HepG2 (cell line): ENCODE results near the gene SFXN5. TPM values are rescaled to one million over a fixed set of nuclear protein-coding genes. Genes with fewer than 3 reads are reported as not detected.

ENCODE experiments used
- EED ChIP-seq: sonication (generic); formaldehyde crosslinking; IDR thresholded peaks from 2 replicates; pipeline ENCODE4 v1.5.0; 2020; ENCODE audit warnings: mild to moderate bottlenecking, missing genetic modification reagents
- ETV5 ChIP-seq: IDR thresholded peaks from 2 replicates; pipeline ENCODE4 v1.6.1; 2018; ENCODE audit warnings: missing biosample characterization, missing genetic modification reagents, inconsistent platforms, borderline replicate concordance
- FOSL2 ChIP-seq: sonication (generic); formaldehyde crosslinking; IDR thresholded peaks from 2 replicates; pipeline ENCODE4 v1.4.0; 2020; ENCODE audit warnings: missing genetic modification reagents
- HDAC1 ChIP-seq: sonication (generic); formaldehyde crosslinking; IDR thresholded peaks from 2 replicates; pipeline ENCODE4 v1.5.1; 2020; ENCODE audit warnings: mild to moderate bottlenecking, missing genetic modification reagents
- IRF2 ChIP-seq: IDR thresholded peaks from 2 replicates; pipeline ENCODE4 v1.6.1; 2018; ENCODE audit warnings: missing genetic modification reagents, missing compliant biosample characterization
- KDM2A ChIP-seq: sonication (generic); formaldehyde crosslinking; IDR thresholded peaks from 2 replicates; pipeline ENCODE4 v1.4.0; 2020; ENCODE audit warnings: low read depth, missing genetic modification reagents, borderline replicate concordance
- NFE2L2 ChIP-seq: fragments of 150-350 bp; IDR thresholded peaks from 2 replicates; pipeline ENCODE4 v1.6.1; 2014; ENCODE audit warnings: low read length
- NFIC ChIP-seq: IDR thresholded peaks from 2 replicates; pipeline ENCODE4 v1.6.1; 2012; ENCODE audit warnings: mild to moderate bottlenecking, low read length, inconsistent platforms
- PHF21A ChIP-seq: sonication (generic); formaldehyde crosslinking; IDR thresholded peaks from 2 replicates; pipeline ENCODE4 v1.5.0; 2020; ENCODE audit warnings: mild to moderate bottlenecking, missing genetic modification reagents
- REL ChIP-seq: sonication (generic); formaldehyde crosslinking; conservative IDR thresholded peaks from 2 replicates; pipeline ENCODE4 v1.8.0; 2022; ENCODE audit warnings: mild to moderate bottlenecking, missing genetic modification reagents, moderate library complexity
- SPEN ChIP-seq: sonication (generic); formaldehyde crosslinking; IDR thresholded peaks from 2 replicates; pipeline ENCODE4 v1.5.1; 2020; ENCODE audit warnings: low read depth, mild to moderate bottlenecking, missing genetic modification reagents
- THAP11 ChIP-seq: IDR thresholded peaks from 2 replicates; pipeline ENCODE4 v1.6.1; 2016; ENCODE audit warnings: missing biosample characterization, missing genetic modification reagents
- U2AF1 ChIP-seq: fragments of 200-400 bp; formaldehyde crosslinking; optimal IDR thresholded peaks from 2 replicates; pipeline ENCODE3; 2017; ENCODE audit warnings: mild to moderate bottlenecking, low read depth, low read length
- XRCC5 ChIP-seq: fragments of 200-400 bp; formaldehyde crosslinking; optimal IDR thresholded peaks from 2 replicates; pipeline ENCODE3; 2017; ENCODE audit warnings: mild to moderate bottlenecking, low read length
- YY1 ChIP-seq: IDR thresholded peaks from 2 replicates; pipeline ENCODE4 v1.6.1; 2011; ENCODE audit warnings: low read length, low read depth, moderate library complexity, mild to moderate bottlenecking; ENCODE audit not compliant: insufficient read depth, insufficient replicate concordance
- ZNF138 ChIP-seq: sonication (generic); formaldehyde crosslinking; IDR thresholded peaks from 2 replicates; pipeline ENCODE4 v1.5.0; 2020; ENCODE audit warnings: mild to moderate bottlenecking, low read depth, missing genetic modification reagents
- ZNF251 ChIP-seq: sonication (generic); formaldehyde crosslinking; IDR thresholded peaks from 2 replicates; pipeline ENCODE4 v1.9.0; 2021; ENCODE audit warnings: mild to moderate bottlenecking, missing genetic modification reagents
- ZNF354B ChIP-seq: sonication (generic); formaldehyde crosslinking; IDR thresholded peaks from 2 replicates; pipeline ENCODE4 v1.8.0; 2022; ENCODE audit warnings: mild to moderate bottlenecking, missing genetic modification reagents
- ZNF569 ChIP-seq: sonication (generic); formaldehyde crosslinking; IDR thresholded peaks from 2 replicates; pipeline ENCODE4 v1.5.0; 2020; ENCODE audit warnings: mild to moderate bottlenecking, missing genetic modification reagents, moderate library complexity, borderline replicate concordance
- ZNF572 ChIP-seq: sonication (generic); formaldehyde crosslinking; IDR thresholded peaks from 2 replicates; pipeline ENCODE4 v1.5.1; 2020; ENCODE audit warnings: mild to moderate bottlenecking, missing genetic modification reagents
- ZNF644 ChIP-seq: IDR thresholded peaks from 2 replicates; pipeline ENCODE4 v1.6.1; 2016; ENCODE audit warnings: low read depth
- ZSCAN21 ChIP-seq: sonication (generic); formaldehyde crosslinking; IDR thresholded peaks from 2 replicates; pipeline ENCODE4 v1.8.0; 2022; ENCODE audit warnings: mild to moderate bottlenecking, missing genetic modification reagents, moderate library complexity, borderline replicate concordance
- ZSCAN29 ChIP-seq: sonication (generic); formaldehyde crosslinking; conservative IDR thresholded peaks from 2 replicates; pipeline ENCODE4 v1.4.0; 2020; ENCODE audit warnings: mild to moderate bottlenecking, missing genetic modification reagents
- polyA plus RNA-seq, 8 experiments: library from polyadenylated mRNA; depleted of rRNA in 3 of 8; stranded (reverse) in 7 of 8; unstranded in 1 of 8; fragments of >200 nt; fragmentation: Illumina TruSeq in 4 of 8; extraction: Trizol in 4 of 8; gene quantifications; 2 replicates each; pipeline versions ENCODE4 v1.2.1 to v1.2.3, GENCODE V29; 2011 to 2016; ENCODE audit warnings: low read depth in 4 of 8, missing spikeins in 1 of 8, mixed read lengths in 1 of 8; ENCODE audit not compliant: insufficient read depth in 1 of 8
- total RNA-seq, 5 experiments: library from RNA; depleted of rRNA; stranded (reverse); fragments of >200 nt; fragmentation: Illumina TruSeq; extraction: Trizol; gene quantifications; 2 replicates each; pipeline ENCODE4 v1.2.3, GENCODE V29; 2016; ENCODE audit warnings: low read depth in 1 of 5
- TF ChIP-seq, protein P1 (sequence below): sonication (generic); formaldehyde crosslinking; IDR thresholded peaks from 2 replicates; pipeline ENCODE4 v1.5.0; 2020; ENCODE audit warnings: missing genetic modification reagents, mild to moderate bottlenecking, borderline replicate concordance
- TF ChIP-seq, protein P2 (sequence below): sonication (generic); formaldehyde crosslinking; IDR thresholded peaks from 2 replicates; pipeline ENCODE4 v1.4.0; 2020; ENCODE audit warnings: missing genetic modification reagents
- TF ChIP-seq, protein P3 (sequence below): IDR thresholded peaks from 2 replicates; pipeline ENCODE4 v1.6.1; 2012; ENCODE audit warnings: inconsistent platforms
- TF ChIP-seq, protein P4 (sequence below): sonication (generic); formaldehyde crosslinking; IDR thresholded peaks from 2 replicates; pipeline ENCODE4 v1.4.0; 2020; ENCODE audit warnings: mild to moderate bottlenecking, low read depth, missing genetic modification reagents

SFXN5 gene
- total and polyA plus RNA-seq, 2 of the 13 experiments (the other 11 are each of a cell fraction or from before 2014, with no cell fraction given) = 34.9 to 37.4 TPM

DNA sequence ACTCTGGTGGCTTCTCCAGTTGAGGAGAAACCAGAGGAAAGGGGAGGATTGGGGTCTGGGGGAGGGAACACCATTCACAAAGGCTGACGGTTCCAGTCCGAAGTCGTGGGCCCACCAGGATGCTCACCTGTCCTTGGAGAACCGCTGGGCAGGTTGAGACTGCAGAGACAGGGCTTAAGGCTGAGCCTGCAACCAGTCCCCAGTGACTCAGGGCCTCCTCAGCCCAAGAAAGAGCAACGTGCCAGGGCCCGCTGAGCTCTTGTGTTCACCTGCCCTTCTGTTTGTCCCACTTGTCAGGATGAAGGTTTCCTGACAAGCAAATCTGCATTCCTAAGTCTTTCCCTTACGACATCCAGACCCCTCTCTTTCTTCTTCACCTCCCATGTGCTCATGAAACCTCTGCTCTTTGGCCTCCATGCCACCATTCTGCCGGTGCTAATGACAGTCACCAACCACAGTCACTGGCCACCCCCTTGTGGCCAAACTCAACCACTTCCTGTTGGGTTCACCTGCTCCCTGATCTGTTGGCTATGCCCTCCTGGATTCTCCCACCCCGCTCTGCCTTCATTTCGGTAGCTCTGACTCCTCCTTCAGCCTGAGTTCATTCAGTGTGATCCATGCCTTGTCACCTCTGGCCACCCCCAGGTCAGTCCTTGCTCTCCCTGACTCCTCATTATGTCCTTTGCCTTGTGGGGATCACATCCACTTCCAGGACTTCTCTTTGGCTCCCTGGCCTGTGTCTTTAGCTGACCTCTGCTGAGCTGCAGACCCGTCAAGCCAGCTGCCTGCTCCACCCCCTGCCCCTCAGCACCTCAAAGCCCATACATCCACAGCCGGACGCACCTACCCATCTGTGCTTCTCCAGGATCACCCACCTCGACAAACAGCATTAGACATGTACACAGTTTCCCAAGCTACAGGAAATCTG is 136.6 kb downstream of the SFXN5 start (continued):
- TF ChIP-seq, protein P1, sequence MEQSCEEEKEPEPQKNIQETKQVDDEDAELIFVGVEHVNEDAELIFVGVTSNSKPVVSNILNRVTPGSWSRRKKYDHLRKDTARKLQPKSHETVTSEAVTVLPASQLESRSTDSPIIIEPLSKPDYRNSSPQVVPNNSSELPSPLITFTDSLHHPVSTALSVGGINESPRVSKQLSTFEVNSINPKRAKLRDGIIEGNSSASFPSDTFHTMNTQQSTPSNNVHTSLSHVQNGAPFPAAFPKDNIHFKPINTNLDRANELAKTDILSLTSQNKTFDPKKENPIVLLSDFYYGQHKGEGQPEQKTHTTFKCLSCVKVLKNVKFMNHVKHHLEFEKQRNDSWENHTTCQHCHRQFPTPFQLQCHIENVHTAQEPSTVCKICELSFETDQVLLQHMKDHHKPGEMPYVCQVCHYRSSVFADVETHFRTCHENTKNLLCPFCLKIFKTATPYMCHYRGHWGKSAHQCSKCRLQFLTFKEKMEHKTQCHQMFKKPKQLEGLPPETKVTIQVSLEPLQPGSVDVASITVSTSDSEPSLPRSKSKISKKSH (CRISPR knock-in tag) = 0 out of 2 replicates have a peak, but pooled peaks have one; percentile 48
- TF ChIP-seq NFE2L2 (no peak), NFIC (no peak), EED (CRISPR knock-in tag) (no peak), IRF2 (CRISPR knock-in tag) (0 out of 2 replicates have a peak, but pooled peaks have one; percentile 21), XRCC5 (peak; percentile 68), FOSL2 (CRISPR knock-in tag) (0 out of 2 replicates have a peak, but pooled peaks have one; percentile 14), HDAC1 (no peak), ZNF251 (CRISPR knock-in tag) (no peak), ZSCAN29 (no peak), THAP11 (CRISPR knock-in tag) (0 out of 2 replicates have a peak, but pooled peaks have one; percentile 18), REL (CRISPR knock-in tag) (no peak), ZNF644 (CRISPR knock-in tag) (peak; percentile 88), U2AF1 (no peak), PHF21A (CRISPR knock-in tag) (no peak), ZNF354B (CRISPR knock-in tag) (no peak), ZSCAN21 (CRISPR knock-in tag) (no peak), ETV5 (peak; percentile 83; the same call in 1 of the 2 replicates), YY1 (peak; percentile 41), ZNF572 (CRISPR knock-in tag) (no peak), ZNF569 (CRISPR knock-in tag) (no peak), ZNF138 (CRISPR knock-in tag) (no peak), KDM2A (peak; percentile 70), SPEN (peak; percentile 50; the same call in 1 of the 2 replicates)
- TF ChIP-seq, protein P2, sequence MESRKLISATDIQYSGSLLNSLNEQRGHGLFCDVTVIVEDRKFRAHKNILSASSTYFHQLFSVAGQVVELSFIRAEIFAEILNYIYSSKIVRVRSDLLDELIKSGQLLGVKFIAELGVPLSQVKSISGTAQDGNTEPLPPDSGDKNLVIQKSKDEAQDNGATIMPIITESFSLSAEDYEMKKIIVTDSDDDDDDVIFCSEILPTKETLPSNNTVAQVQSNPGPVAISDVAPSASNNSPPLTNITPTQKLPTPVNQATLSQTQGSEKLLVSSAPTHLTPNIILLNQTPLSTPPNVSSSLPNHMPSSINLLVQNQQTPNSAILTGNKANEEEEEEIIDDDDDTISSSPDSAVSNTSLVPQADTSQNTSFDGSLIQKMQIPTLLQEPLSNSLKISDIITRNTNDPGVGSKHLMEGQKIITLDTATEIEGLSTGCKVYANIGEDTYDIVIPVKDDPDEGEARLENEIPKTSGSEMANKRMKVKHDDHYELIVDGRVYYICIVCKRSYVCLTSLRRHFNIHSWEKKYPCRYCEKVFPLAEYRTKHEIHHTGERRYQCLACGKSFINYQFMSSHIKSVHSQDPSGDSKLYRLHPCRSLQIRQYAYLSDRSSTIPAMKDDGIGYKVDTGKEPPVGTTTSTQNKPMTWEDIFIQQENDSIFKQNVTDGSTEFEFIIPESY (CRISPR knock-in tag) = peak; percentile 61
- TF ChIP-seq, protein P3, sequence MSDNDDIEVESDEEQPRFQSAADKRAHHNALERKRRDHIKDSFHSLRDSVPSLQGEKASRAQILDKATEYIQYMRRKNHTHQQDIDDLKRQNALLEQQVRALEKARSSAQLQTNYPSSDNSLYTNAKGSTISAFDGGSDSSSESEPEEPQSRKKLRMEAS = peak; percentile 52; the same call in 1 of the 2 replicates
- TF ChIP-seq, protein P4, sequence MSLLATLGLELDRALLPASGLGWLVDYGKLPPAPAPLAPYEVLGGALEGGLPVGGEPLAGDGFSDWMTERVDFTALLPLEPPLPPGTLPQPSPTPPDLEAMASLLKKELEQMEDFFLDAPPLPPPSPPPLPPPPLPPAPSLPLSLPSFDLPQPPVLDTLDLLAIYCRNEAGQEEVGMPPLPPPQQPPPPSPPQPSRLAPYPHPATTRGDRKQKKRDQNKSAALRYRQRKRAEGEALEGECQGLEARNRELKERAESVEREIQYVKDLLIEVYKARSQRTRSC (CRISPR knock-in tag) = no peak
